Nephron progenitor cell (in vitro differentiated cells): ENCODE results near the gene JOSD2.

ENCODE experiments used
- DNase-seq: peaks from one replicate; pipeline ENCODE4 v3.0.0; 2021
- H3K27ac Mint-ChIP-seq: 2 replicates; pipeline ENCODE4 v1.8.0; 2021; ENCODE audit warnings: mild to moderate bottlenecking, moderate library complexity, mixed read lengths
- H3K27me3 Mint-ChIP-seq: 2 replicates; pipeline ENCODE4 v1.8.0; 2021; ENCODE audit warnings: mild to moderate bottlenecking, low read depth, mixed read lengths; ENCODE audit not compliant: poor library complexity
- H3K36me3 Mint-ChIP-seq: 2 replicates; pipeline ENCODE4 v1.8.0; 2021; ENCODE audit warnings: low read depth, mixed read lengths
- H3K4me1 Mint-ChIP-seq: 2 replicates; pipeline ENCODE4 v1.8.0; 2021; ENCODE audit warnings: mixed read lengths
- H3K4me3 Mint-ChIP-seq: 2 replicates; pipeline ENCODE4 v1.8.0; 2021; ENCODE audit warnings: mild to moderate bottlenecking, moderate library complexity, mixed read lengths
- H3K9me3 Mint-ChIP-seq: 2 replicates; pipeline ENCODE4 v1.8.0; 2021; ENCODE audit warnings: mild to moderate bottlenecking, moderate library complexity, mixed read lengths
- TF ChIP-seq, protein P1 (sequence below): fragments of 200-600 bp; sonication (generic); IDR thresholded peaks from 2 replicates; pipeline ENCODE4 v1.5.0; 2021; ENCODE audit warnings: antibody characterized with exemption

JOSD2 gene

DNA sequence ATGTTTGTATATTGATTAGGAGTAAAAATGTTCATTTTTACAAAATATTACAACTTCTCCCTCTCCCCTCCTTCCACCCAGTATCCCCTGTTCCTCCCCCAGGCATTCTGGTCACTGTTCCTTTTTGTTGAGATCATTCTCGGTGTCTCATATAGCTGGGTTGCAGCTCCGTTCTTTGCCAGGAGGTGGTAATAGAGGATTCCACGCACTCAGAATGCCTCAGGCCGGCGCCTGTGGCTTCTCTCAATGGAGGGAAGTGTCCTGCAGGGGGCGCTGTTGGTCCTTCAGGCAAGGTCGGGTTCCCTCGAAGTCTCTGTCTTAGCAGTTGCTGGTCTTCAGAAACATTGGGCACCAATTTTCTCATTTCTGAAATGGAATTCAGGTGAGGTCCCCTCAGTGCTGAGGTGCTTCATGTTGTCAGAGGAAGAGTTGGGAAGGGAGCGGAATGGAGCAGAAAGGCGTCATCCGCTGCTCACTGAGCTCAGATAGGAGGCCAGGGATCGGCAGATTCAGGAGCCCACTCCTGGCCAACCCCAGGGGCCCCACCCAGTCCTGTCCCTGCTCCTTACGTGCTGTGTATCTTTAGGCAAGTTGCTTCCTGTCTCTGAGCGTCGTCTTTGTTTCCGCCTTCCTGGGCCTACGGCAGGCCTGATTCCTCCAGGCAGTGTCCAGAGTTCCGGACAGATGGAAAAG is 24.0 kb downstream of the JOSD2 start:
- H3K9me3 Mint-ChIP-seq: peaks cover 57% of the 10 kb centered on the region
- H3K27ac Mint-ChIP-seq: no peak overlapping the region
- TF ChIP-seq, protein P1, sequence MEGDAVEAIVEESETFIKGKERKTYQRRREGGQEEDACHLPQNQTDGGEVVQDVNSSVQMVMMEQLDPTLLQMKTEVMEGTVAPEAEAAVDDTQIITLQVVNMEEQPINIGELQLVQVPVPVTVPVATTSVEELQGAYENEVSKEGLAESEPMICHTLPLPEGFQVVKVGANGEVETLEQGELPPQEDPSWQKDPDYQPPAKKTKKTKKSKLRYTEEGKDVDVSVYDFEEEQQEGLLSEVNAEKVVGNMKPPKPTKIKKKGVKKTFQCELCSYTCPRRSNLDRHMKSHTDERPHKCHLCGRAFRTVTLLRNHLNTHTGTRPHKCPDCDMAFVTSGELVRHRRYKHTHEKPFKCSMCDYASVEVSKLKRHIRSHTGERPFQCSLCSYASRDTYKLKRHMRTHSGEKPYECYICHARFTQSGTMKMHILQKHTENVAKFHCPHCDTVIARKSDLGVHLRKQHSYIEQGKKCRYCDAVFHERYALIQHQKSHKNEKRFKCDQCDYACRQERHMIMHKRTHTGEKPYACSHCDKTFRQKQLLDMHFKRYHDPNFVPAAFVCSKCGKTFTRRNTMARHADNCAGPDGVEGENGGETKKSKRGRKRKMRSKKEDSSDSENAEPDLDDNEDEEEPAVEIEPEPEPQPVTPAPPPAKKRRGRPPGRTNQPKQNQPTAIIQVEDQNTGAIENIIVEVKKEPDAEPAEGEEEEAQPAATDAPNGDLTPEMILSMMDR: peak; percentile 45
- no peak for DNase-seq
- peaks cover 41% of the 10 kb centered on the region for H3K4me1 Mint-ChIP-seq
- H3K4me3 Mint-ChIP-seq: no peak overlapping the region
- peaks cover 57% of the 10 kb centered on the region for H3K36me3 Mint-ChIP-seq
- peaks cover 3% of the 10 kb centered on the region for H3K27me3 Mint-ChIP-seq

- Mint-ChIP-seq H3K27me3 (peaks cover 3% of the 10 kb centered on the region), H3K4me3 (no peak overlapping the region), H3K4me1 (peaks cover 27% of the 10 kb centered on the region), H3K9me3 (peaks cover 43% of the 10 kb centered on the region), H3K36me3 (peaks cover 51% of the 10 kb centered on the region), H3K27ac (no peak overlapping the region)
- DNase-seq: no peak
- TF ChIP-seq, protein P1: no peak
Measured at GRCh38 chr19:50485284-50485955, 25.6 kb downstream of the JOSD2 start.

- Mint-ChIP-seq H3K27ac (peak overlapping the region; percentile 68), H3K27me3 (peaks cover 3% of the 10 kb centered on the region), H3K4me3 (no peak overlapping the region), H3K36me3 (peaks cover 44% of the 10 kb centered on the region), H3K4me1 (peaks cover 10% of the 10 kb centered on the region), H3K9me3 (peaks cover 24% of the 10 kb centered on the region)
- no peak for DNase-seq
- TF ChIP-seq, protein P1: no peak
Measured at GRCh38 chr19:50482916-50483315, 28.1 kb downstream of the JOSD2 start.

GRCh38 chr19:50482271-50482855 is 28.6 kb downstream of the JOSD2 start:
- H3K27ac Mint-ChIP-seq: no peak overlapping the region
- H3K9me3 Mint-ChIP-seq: peaks cover 30% of the 10 kb centered on the region
- peaks cover 49% of the 10 kb centered on the region for H3K36me3 Mint-ChIP-seq
- peaks cover 10% of the 10 kb centered on the region for H3K4me1 Mint-ChIP-seq
- DNase-seq: no peak
- H3K4me3 Mint-ChIP-seq: no peak overlapping the region
- TF ChIP-seq, protein P1: no peak
- peaks cover 3% of the 10 kb centered on the region for H3K27me3 Mint-ChIP-seq

GRCh38 chr19:50481351-50482149 is 29.4 kb downstream of the JOSD2 start:
- Mint-ChIP-seq H3K27me3 (peaks cover 7% of the 10 kb centered on the region), H3K27ac (peak overlapping the region; percentile 37), H3K4me3 (no peak overlapping the region), H3K9me3 (peaks cover 30% of the 10 kb centered on the region), H3K36me3 (peaks cover 50% of the 10 kb centered on the region), H3K4me1 (peaks cover 18% of the 10 kb centered on the region)
- TF ChIP-seq, protein P1: no peak
- no peak for DNase-seq
